Measurements from ENCODE around the gene ITCH. TPM values are rescaled to one million over a fixed set of nuclear protein-coding genes. Genes with fewer than 3 reads are reported as not detected.

ITCH gene
- total and polyA plus RNA-seq, 7 experiments from 2014 or later: 14.6 to 70.4 (median 58.9) TPM

DNA sequence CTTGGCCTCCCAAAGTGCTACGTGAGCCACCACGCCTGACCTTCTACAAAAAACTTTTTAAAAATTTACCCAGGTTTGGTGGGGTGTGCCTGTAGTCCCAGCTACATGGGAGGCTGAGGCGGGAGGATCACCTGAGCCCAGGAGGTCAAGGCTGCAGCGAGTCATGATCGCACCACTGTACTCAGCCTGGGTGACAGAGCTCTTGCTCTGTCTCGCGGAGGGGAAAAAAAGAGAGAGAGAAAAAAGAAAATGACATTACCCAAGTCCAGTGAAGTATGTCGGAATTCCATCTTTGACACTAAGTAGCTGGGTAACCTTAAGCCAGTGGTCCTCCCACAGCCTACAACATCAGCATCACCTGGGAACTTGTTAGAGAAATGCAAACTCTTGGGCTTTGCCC is 176.7 kb downstream of the ITCH start:
- CTCF ChIA-PET: interaction anchor here (0.8 to 3.6 kb wide), 2 partner anchors 9 to 167 kb away, joined by 3 to 32 read pairs; no protein-coding TSS in a partner anchor
- POLR2A ChIA-PET: interaction anchor here (1.3 kb wide), 1 partner anchor 168 kb away, joined by 3 read pairs; no protein-coding TSS in a partner anchor
- no peaks in the 10 kb centered on the region for H3K27me3 Mint-ChIP-seq
- peaks cover 4 to 59% (median 5%) of the 10 kb centered on the region in 3 experiments for H3K36me3 ChIP-seq (ENCODE audit: control insufficient read depth in 2 of 3, insufficient read depth in 3 of 3, low read length in 3 of 3)
- DNase-seq (no peak), ATAC-seq (no peak)
- H3K4me3 ChIP-seq (ENCODE audit: low read length): no peak overlapping the region
- no peaks in the 10 kb centered on the region for H3K27me3 ChIP-seq (ENCODE audit: control insufficient read depth in 2 of 2, insufficient read depth in 2 of 2, low read length in 2 of 2)
- peaks cover 0 to 21% of the 10 kb centered on the region in 2 donors for H3K4me1 ChIP-seq (ENCODE audit: control insufficient read depth in 2 of 2, insufficient read depth in 2 of 2, low read length in 2 of 2)
- H3K9me3 Mint-ChIP-seq: no peaks in the 10 kb centered on the region
- peaks cover 2 to 39% (median 12%) of the 10 kb centered on the region in 5 donors for H3K36me3 Mint-ChIP-seq
- H3K4me3 Mint-ChIP-seq: no peak overlapping the region
- no peaks in the 10 kb centered on the region for H3K9me3 ChIP-seq (ENCODE audit: control insufficient read depth in 2 of 3, low read length in 3 of 3)
- peak overlapping the region in 2 of 9 donors; percentile 2 to 33 for H3K27ac Mint-ChIP-seq
- no peak overlapping the region for H3K27ac ChIP-seq (ENCODE audit: low read depth, low read length)
- intact Hi-C loops (cut with micrococcal nuclease): loop anchor here (2.0 to 5.0 kb wide), 3 partner anchors 23 to 228 kb away; partner anchors contain the start of gene DYNLRB1 (in 1 of the 2)
- peaks cover 10 to 34% (median 22%) of the 10 kb centered on the region in 7 donors for H3K4me1 Mint-ChIP-seq

- no peak for DNase-seq
- Mint-ChIP-seq H3K9me3 (no peaks in the 10 kb centered on the region), H3K4me3 (no peak overlapping the region), H3K27me3 (no peaks in the 10 kb centered on the region), H3K27ac (peak overlapping the region; percentile 41 to 89 (median 74)), H3K36me3 (peaks cover 0 to 30% (median 9%) of the 10 kb centered on the region in 5 donors), H3K4me1 (peaks cover 12 to 36% (median 24%) of the 10 kb centered on the region in 7 donors)
- Histone ChIP-seq H3K9me3 (ENCODE audit: control insufficient read depth in 2 of 3, low read length in 3 of 3) (no peaks in the 10 kb centered on the region), H3K27ac (ENCODE audit: low read depth, low read length) (peak overlapping the region; percentile 44), H3K4me1 (ENCODE audit: control insufficient read depth in 2 of 2, insufficient read depth in 2 of 2, low read length in 2 of 2) (peaks cover 0 to 21% of the 10 kb centered on the region in 2 donors), H3K36me3 (ENCODE audit: control insufficient read depth in 2 of 3, insufficient read depth in 3 of 3, low read length in 3 of 3) (peaks cover 0 to 49% (median 4%) of the 10 kb centered on the region in 3 experiments), H3K4me3 (ENCODE audit: low read length) (no peak overlapping the region), H3K27me3 (ENCODE audit: control insufficient read depth in 2 of 2, insufficient read depth in 2 of 2, low read length in 2 of 2) (no peaks in the 10 kb centered on the region)
- ATAC-seq: no peak
- POLR2A ChIA-PET: no interaction called here
- intact Hi-C loops (cut with micrococcal nuclease): no loop called here
- CTCF ChIA-PET: interaction anchor here (1.1 to 3.6 kb wide), 2 partner anchors 166 to 229 kb away, joined by 3 to 32 read pairs; no protein-coding TSS in a partner anchor
Observed at GRCh38 chr20:34540596-34541263, 177.7 kb downstream of the ITCH start.

- peak; percentile 68 for ATAC-seq
- no peaks in the 10 kb centered on the region for H3K9me3 Mint-ChIP-seq
- CTCF ChIA-PET: interaction anchor here (1.1 to 3.6 kb wide), 2 partner anchors 165 to 228 kb away, joined by 3 to 32 read pairs; no protein-coding TSS in a partner anchor
- Histone ChIP-seq H3K36me3 (ENCODE audit: control insufficient read depth in 2 of 3, insufficient read depth in 3 of 3, low read length in 3 of 3) (peaks cover 0 to 43% (median 4%) of the 10 kb centered on the region in 3 experiments), H3K9me3 (ENCODE audit: control insufficient read depth in 2 of 3, low read length in 3 of 3) (no peaks in the 10 kb centered on the region), H3K4me1 (ENCODE audit: control insufficient read depth in 2 of 2, insufficient read depth in 2 of 2, low read length in 2 of 2) (peaks cover 0 to 21% of the 10 kb centered on the region in 2 donors), H3K4me3 (ENCODE audit: low read length) (no peak overlapping the region), H3K27me3 (ENCODE audit: control insufficient read depth in 2 of 2, insufficient read depth in 2 of 2, low read length in 2 of 2) (no peaks in the 10 kb centered on the region), H3K27ac (ENCODE audit: low read depth, low read length) (peak overlapping the region; percentile 44)
- intact Hi-C loops (cut with micrococcal nuclease): no loop called here
- peak overlapping the region in 3 of 10 donors; percentile 30 to 48 (median 43) for H3K4me3 Mint-ChIP-seq
- H3K27me3 Mint-ChIP-seq: no peaks in the 10 kb centered on the region
- H3K27ac Mint-ChIP-seq: peak overlapping the region in 8 of 9 donors; percentile 1 to 89 (median 77)
- DNase-seq: peak in 1 of 9 donors; percentile 20
- H3K36me3 Mint-ChIP-seq: peaks cover 0 to 26% (median 5%) of the 10 kb centered on the region in 5 donors
- peaks cover 12 to 36% (median 24%) of the 10 kb centered on the region in 7 donors for H3K4me1 Mint-ChIP-seq
- POLR2A ChIA-PET: no interaction called here
Observed at GRCh38 chr20:34541264-34541901, 178.3 kb downstream of the ITCH start.

GRCh38 chr20:34541917-34542316 is 178.8 kb downstream of the ITCH start:
- intact Hi-C loops (cut with micrococcal nuclease): no loop called here
- ATAC-seq (no peak), DNase-seq (no peak)
- H3K36me3 ChIP-seq (ENCODE audit: control insufficient read depth in 2 of 3, insufficient read depth in 3 of 3, low read length in 3 of 3): peaks cover 0 to 39% (median 4%) of the 10 kb centered on the region in 3 experiments
- peaks cover 0 to 21% of the 10 kb centered on the region in 2 donors for H3K4me1 ChIP-seq (ENCODE audit: control insufficient read depth in 2 of 2, insufficient read depth in 2 of 2, low read length in 2 of 2)
- POLR2A ChIA-PET: no interaction called here
- CTCF ChIA-PET: no interaction called here
- no peaks in the 10 kb centered on the region for H3K9me3 ChIP-seq (ENCODE audit: control insufficient read depth in 2 of 3, low read length in 3 of 3)
- no peaks in the 10 kb centered on the region for H3K9me3 Mint-ChIP-seq
- peaks cover 12 to 36% (median 24%) of the 10 kb centered on the region in 7 donors for H3K4me1 Mint-ChIP-seq
- H3K27me3 ChIP-seq (ENCODE audit: control insufficient read depth in 2 of 2, insufficient read depth in 2 of 2, low read length in 2 of 2): no peaks in the 10 kb centered on the region
- peak overlapping the region in 1 of 10 donors; percentile 30 for H3K4me3 Mint-ChIP-seq
- H3K27ac ChIP-seq (ENCODE audit: low read depth, low read length): no peak overlapping the region
- peaks cover 0 to 24% (median 5%) of the 10 kb centered on the region in 5 donors for H3K36me3 Mint-ChIP-seq
- H3K4me3 ChIP-seq (ENCODE audit: low read length): no peak overlapping the region
- H3K27ac Mint-ChIP-seq: peak overlapping the region in 5 of 9 donors; percentile 31 to 74 (median 67)
- no peaks in the 10 kb centered on the region for H3K27me3 Mint-ChIP-seq

DNA sequence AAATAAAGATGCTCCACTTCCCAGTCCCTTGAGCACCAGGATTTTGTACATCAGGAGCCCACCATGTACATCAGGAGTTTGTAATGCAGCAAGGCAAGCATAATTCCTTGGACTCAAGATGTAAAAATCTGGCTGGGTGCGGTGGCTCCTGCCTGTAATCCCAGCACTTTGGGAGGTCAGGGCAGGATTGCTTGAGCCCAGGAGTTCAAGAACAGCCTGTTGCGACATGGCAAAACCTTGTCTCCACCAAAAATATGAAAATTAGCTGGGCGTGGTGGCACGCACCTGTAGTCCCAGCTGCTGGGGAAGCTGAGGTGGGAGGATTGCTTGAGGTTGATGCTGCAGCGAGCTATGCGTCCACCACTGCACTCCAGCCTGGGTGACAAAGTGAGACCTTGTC is 179.4 kb downstream of the ITCH start:
- H3K4me1 ChIP-seq (ENCODE audit: control insufficient read depth in 2 of 2, insufficient read depth in 2 of 2, low read length in 2 of 2): peaks cover 0 to 21% of the 10 kb centered on the region in 2 donors
- H3K4me3 ChIP-seq (ENCODE audit: low read length): no peak overlapping the region
- no peak overlapping the region for H3K4me3 Mint-ChIP-seq
- no peak for DNase-seq
- no peak for ATAC-seq
- ChIA-PET CTCF (interaction anchor here (0.8 kb wide), 1 partner anchor 447 kb away, joined by 3 read pairs; no protein-coding TSS in a partner anchor), POLR2A (no interaction called here)
- peaks cover 0 to 19% (median 5%) of the 10 kb centered on the region in 5 donors for H3K36me3 Mint-ChIP-seq
- no peaks in the 10 kb centered on the region for H3K27me3 Mint-ChIP-seq
- peak overlapping the region in 2 of 9 donors; percentile 15 to 70 for H3K27ac Mint-ChIP-seq
- no peak overlapping the region for H3K27ac ChIP-seq (ENCODE audit: low read depth, low read length)
- peaks cover 0 to 34% (median 4%) of the 10 kb centered on the region in 3 experiments for H3K36me3 ChIP-seq (ENCODE audit: control insufficient read depth in 2 of 3, insufficient read depth in 3 of 3, low read length in 3 of 3)
- H3K9me3 Mint-ChIP-seq: no peaks in the 10 kb centered on the region
- H3K4me1 Mint-ChIP-seq: peaks cover 12 to 33% (median 24%) of the 10 kb centered on the region in 7 donors
- no peaks in the 10 kb centered on the region for H3K27me3 ChIP-seq (ENCODE audit: control insufficient read depth in 2 of 2, insufficient read depth in 2 of 2, low read length in 2 of 2)
- intact Hi-C loops (cut with micrococcal nuclease): no loop called here
- H3K9me3 ChIP-seq (ENCODE audit: control insufficient read depth in 2 of 3, low read length in 3 of 3): no peaks in the 10 kb centered on the region

DNA sequence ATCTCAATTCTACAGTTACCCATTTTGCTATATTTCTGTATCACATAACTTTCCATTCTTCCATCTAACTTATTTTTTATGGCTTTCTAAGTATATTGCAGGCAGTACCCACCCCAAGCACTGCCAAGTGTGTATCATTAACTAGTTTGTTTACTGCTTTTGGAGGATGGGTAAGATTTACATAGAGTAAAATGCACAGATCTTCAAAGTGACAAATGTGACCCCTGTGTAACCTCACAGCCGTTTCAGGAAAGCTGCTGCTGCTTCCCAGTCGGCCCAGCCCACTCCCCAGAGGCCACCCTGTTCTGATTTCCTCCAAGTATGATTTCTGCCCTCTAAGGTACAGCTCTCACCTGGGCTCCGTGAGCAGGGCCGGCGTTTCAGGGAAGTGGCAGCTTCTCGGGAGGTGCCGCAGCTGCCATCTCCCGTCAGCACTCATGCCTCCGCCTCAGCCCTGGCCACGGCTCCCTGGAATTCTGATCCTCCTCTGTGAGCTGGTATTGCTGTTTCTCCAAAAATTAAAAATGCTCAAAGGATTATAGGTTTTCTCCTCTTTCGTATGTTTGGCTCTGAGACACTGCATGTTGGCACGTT is 180.5 kb downstream of the ITCH start:
- Mint-ChIP-seq H3K36me3 (peaks cover 0 to 19% (median 5%) of the 10 kb centered on the region in 5 donors), H3K4me1 (peaks cover 12 to 33% (median 23%) of the 10 kb centered on the region in 7 donors)
- no peak for DNase-seq

More for the DNA sequence above, 180.5 kb downstream of the ITCH start:
- H3K4me1 ChIP-seq (ENCODE audit: control insufficient read depth in 2 of 2, insufficient read depth in 2 of 2, low read length in 2 of 2): peaks cover 0 to 21% of the 10 kb centered on the region in 2 donors
- intact Hi-C loops (cut with micrococcal nuclease): loop anchor here (2.0 kb wide), 1 partner anchor 15 kb away; the partner anchor contains the start of gene MAP1LC3A (in 2 of the 2)
- peaks cover 0 to 30% (median 4%) of the 10 kb centered on the region in 3 experiments for H3K36me3 ChIP-seq (ENCODE audit: control insufficient read depth in 2 of 3, insufficient read depth in 3 of 3, low read length in 3 of 3)
- Mint-ChIP-seq H3K9me3 (no peaks in the 10 kb centered on the region), H3K4me3 (peak overlapping the region in 3 of 10 donors; percentile 29 to 74 (median 59)), H3K27ac (peak overlapping the region in 1 of 9 donors; percentile 66), H3K27me3 (no peaks in the 10 kb centered on the region)
- ChIA-PET POLR2A (interaction anchor here (0.8 to 1.4 kb wide), 4 partner anchors 14 to 224 kb away, joined by 3 to 4 read pairs (median 3); no protein-coding TSS in a partner anchor), CTCF (interaction anchor here (0.8 to 1.6 kb wide), 2 partner anchors 231 to 448 kb away, joined by 3 to 6 read pairs; no protein-coding TSS in a partner anchor)
- H3K9me3 ChIP-seq (ENCODE audit: control insufficient read depth in 2 of 3, low read length in 3 of 3): no peaks in the 10 kb centered on the region
- no peaks in the 10 kb centered on the region for H3K27me3 ChIP-seq (ENCODE audit: control insufficient read depth in 2 of 2, insufficient read depth in 2 of 2, low read length in 2 of 2)
- no peak overlapping the region for H3K4me3 ChIP-seq (ENCODE audit: low read length)
- no peak for ATAC-seq
- no peak overlapping the region for H3K27ac ChIP-seq (ENCODE audit: low read depth, low read length)

All from naive thymus-derived CD4-positive, alpha-beta T cell (primary cell).